Activated T-cell treated with anti-CD3 and anti-CD28 coated beads, Interleukin-2, amount 50 U/mL, for 24 hours (primary cell): ENCODE measurements around the gene PRND.
"Not testable (repeated sequence)": the region's sequence is repeated elsewhere in the genome, so short reads cannot be mapped to it uniquely, and the experiment has no call there.

Source experiments
- DNase-seq: peaks from one replicate; pipeline ENCODE4 v3.0.0-alpha.2; 2020
- H3K27ac Mint-ChIP-seq: 2 replicates; pipeline ENCODE4 v1.8.0; 2020; ENCODE audit warnings: mild to moderate bottlenecking, mixed read lengths
- H3K27me3 Mint-ChIP-seq: 2 replicates; pipeline ENCODE4 v1.8.0; 2020; ENCODE audit warnings: mixed read lengths
- H3K36me3 Mint-ChIP-seq: 2 replicates; pipeline ENCODE4 v1.8.0; 2020; ENCODE audit warnings: low read depth, mixed read lengths
- H3K4me1 Mint-ChIP-seq: 2 replicates; pipeline ENCODE4 v1.8.0; 2020; ENCODE audit warnings: low read depth, mixed read lengths
- H3K4me3 Mint-ChIP-seq: 2 replicates; pipeline ENCODE4 v1.8.0; 2020; ENCODE audit warnings: mild to moderate bottlenecking, moderate library complexity, mixed read lengths
- H3K9me3 Mint-ChIP-seq: 2 replicates; pipeline ENCODE4 v1.8.0; 2020; ENCODE audit warnings: mixed read lengths

Gene PRND

GRCh38 chr20:4771004-4771403, 49.3 kb downstream of the PRND start:
- Mint-ChIP-seq H3K4me3 (no peak overlapping the region), H3K27ac (no peak overlapping the region)

GRCh38 chr20:4772132-4772531, 50.4 kb downstream of the PRND start:
- Mint-ChIP-seq H3K36me3 (no peaks in the 10 kb centered on the region), H3K27me3 (no peaks in the 10 kb centered on the region), H3K4me3 (no peak overlapping the region), H3K9me3 (peaks cover 14% of the 10 kb centered on the region), H3K27ac (no peak overlapping the region), H3K4me1 (no peaks in the 10 kb centered on the region)
- DNase-seq, result no peak

More at GRCh38 chr20:4771004-4771403, 49.3 kb downstream of the PRND start:
- Mint-ChIP-seq H3K27me3 (no peaks in the 10 kb centered on the region), H3K9me3 (peaks cover 14% of the 10 kb centered on the region), H3K4me1 (no peaks in the 10 kb centered on the region), H3K36me3 (no peaks in the 10 kb centered on the region)
- DNase-seq, result no peak

- H3K36me3 Mint-ChIP-seq, DNase-seq, H3K4me1 Mint-ChIP-seq, H3K27ac Mint-ChIP-seq, H3K27me3 Mint-ChIP-seq, H3K4me3 Mint-ChIP-seq: not testable (repeated sequence)
- peaks cover 14% of the 10 kb centered on the region for H3K9me3 Mint-ChIP-seq
These were observed 51.3 kb downstream of the PRND start for GRCh38 chr20:4773014-4773413.

- H3K36me3 Mint-ChIP-seq, result no peaks in the 10 kb centered on the region
- no peak overlapping the region for H3K4me3 Mint-ChIP-seq
- H3K4me1 Mint-ChIP-seq, result no peaks in the 10 kb centered on the region
- no peaks in the 10 kb centered on the region for H3K27me3 Mint-ChIP-seq
- peaks cover 14% of the 10 kb centered on the region for H3K9me3 Mint-ChIP-seq
- H3K27ac Mint-ChIP-seq, result no peak overlapping the region
- DNase-seq, result no peak
These were observed 52.0 kb downstream of the PRND start for GRCh38 chr20:4773736-4774135.

- no peak overlapping the region for H3K4me3 Mint-ChIP-seq
- peaks cover 14% of the 10 kb centered on the region for H3K9me3 Mint-ChIP-seq
- H3K36me3 Mint-ChIP-seq, result no peaks in the 10 kb centered on the region
- DNase-seq, result no peak
- H3K27ac Mint-ChIP-seq, result no peak overlapping the region
- no peaks in the 10 kb centered on the region for H3K4me1 Mint-ChIP-seq
- no peaks in the 10 kb centered on the region for H3K27me3 Mint-ChIP-seq
These were observed 52.5 kb downstream of the PRND start for GRCh38 chr20:4774207-4774606.

- Mint-ChIP-seq H3K36me3 (no peaks in the 10 kb centered on the region), H3K9me3 (peaks cover 14% of the 10 kb centered on the region)
These were observed 53.8 kb downstream of the PRND start for GRCh38 chr20:4775322-4776078.

GRCh38 chr20:4776079-4776630, 54.4 kb downstream of the PRND start:
- Mint-ChIP-seq H3K4me1 (peaks cover 11% of the 10 kb centered on the region), H3K9me3 (peaks cover 11% of the 10 kb centered on the region), H3K4me3 (no peak overlapping the region)

More at GRCh38 chr20:4775322-4776078, 53.8 kb downstream of the PRND start:
- Mint-ChIP-seq H3K27ac (no peak overlapping the region), H3K4me3 (no peak overlapping the region), H3K4me1 (peaks cover 7% of the 10 kb centered on the region), H3K27me3 (no peaks in the 10 kb centered on the region)
- DNase-seq, result no peak

More at GRCh38 chr20:4776079-4776630, 54.4 kb downstream of the PRND start:
- peaks cover 2% of the 10 kb centered on the region for H3K36me3 Mint-ChIP-seq
- no peak for DNase-seq
- no peaks in the 10 kb centered on the region for H3K27me3 Mint-ChIP-seq
- H3K27ac Mint-ChIP-seq, result no peak overlapping the region
